HepG2 (cell line): ENCODE measurements around the gene MXI1. TPM values are rescaled to one million over a fixed set of nuclear protein-coding genes. Genes with fewer than 3 reads are reported as not detected.

Source experiments
- GATAD2A ChIP-seq: IDR thresholded peaks from 2 replicates; pipeline ENCODE4 v1.6.1; 2016
- HDAC1 ChIP-seq: sonication (generic); formaldehyde crosslinking; IDR thresholded peaks from 2 replicates; pipeline ENCODE4 v1.5.1; 2020; ENCODE audit warnings: mild to moderate bottlenecking, missing genetic modification reagents
- KAT7 ChIP-seq: IDR thresholded peaks from 2 replicates; pipeline ENCODE4 v1.6.1; 2018; ENCODE audit warnings: borderline replicate concordance, missing compliant biosample characterization
- KDM6A ChIP-seq: IDR thresholded peaks from 2 replicates; pipeline ENCODE4 v1.6.1; 2016; ENCODE audit warnings: low read depth
- NCOR1 ChIP-seq: fragments of 200-600 bp; sonication (generic); IDR thresholded peaks from 2 replicates; pipeline ENCODE4 v1.7.0; 2017; ENCODE audit warnings: antibody characterized with exemption, low read length, borderline replicate concordance
- NFIC ChIP-seq: IDR thresholded peaks from 2 replicates; pipeline ENCODE4 v1.6.1; 2012; ENCODE audit warnings: mild to moderate bottlenecking, low read length, inconsistent platforms
- NFKBIZ ChIP-seq: IDR thresholded peaks from 2 replicates; pipeline ENCODE4 v1.6.1; 2018; ENCODE audit warnings: missing genetic modification reagents, missing compliant biosample characterization
- RFXAP ChIP-seq: sonication (generic); formaldehyde crosslinking; IDR thresholded peaks from 2 replicates; pipeline ENCODE4 v1.4.0; 2020; ENCODE audit warnings: missing genetic modification reagents, borderline replicate concordance
- SALL2 ChIP-seq: sonication (generic); formaldehyde crosslinking; IDR thresholded peaks from 2 replicates; pipeline ENCODE4 v1.8.1; 2023; ENCODE audit warnings: mild to moderate bottlenecking, missing genetic modification reagents, inconsistent platforms
- TOPORS ChIP-seq: sonication (generic); formaldehyde crosslinking; IDR thresholded peaks from 2 replicates; pipeline ENCODE4 v1.8.0; 2023; ENCODE audit warnings: mild to moderate bottlenecking, missing genetic modification reagents
- ZNF547 ChIP-seq: sonication (generic); formaldehyde crosslinking; IDR thresholded peaks from 2 replicates; pipeline ENCODE4 v1.5.1; 2020; ENCODE audit warnings: mild to moderate bottlenecking, missing genetic modification reagents
- ZNF564 ChIP-seq: sonication (generic); formaldehyde crosslinking; IDR thresholded peaks from 2 replicates; pipeline ENCODE4 v1.8.1; 2023; ENCODE audit warnings: mild to moderate bottlenecking, missing genetic modification reagents
- ZNF569 ChIP-seq: sonication (generic); formaldehyde crosslinking; IDR thresholded peaks from 2 replicates; pipeline ENCODE4 v1.5.0; 2020; ENCODE audit warnings: mild to moderate bottlenecking, missing genetic modification reagents, moderate library complexity, borderline replicate concordance
- ZNF782 ChIP-seq: sonication (generic); formaldehyde crosslinking; IDR thresholded peaks from 2 replicates; pipeline ENCODE4 v1.4.0; 2020; ENCODE audit warnings: missing genetic modification reagents, mild to moderate bottlenecking, borderline replicate concordance
- polyA plus RNA-seq, 8 experiments: library from polyadenylated mRNA; depleted of rRNA in 3 of 8; stranded (reverse) in 7 of 8; unstranded in 1 of 8; fragments of >200 nt; fragmentation: Illumina TruSeq in 4 of 8; extraction: Trizol in 4 of 8; gene quantifications; 2 replicates each; pipeline versions ENCODE4 v1.2.1 to v1.2.3, GENCODE V29; 2011 to 2016; ENCODE audit warnings: low read depth in 4 of 8, missing spikeins in 1 of 8, mixed read lengths in 1 of 8; ENCODE audit not compliant: insufficient read depth in 1 of 8
- total RNA-seq, 5 experiments: library from RNA; depleted of rRNA; stranded (reverse); fragments of >200 nt; fragmentation: Illumina TruSeq; extraction: Trizol; gene quantifications; 2 replicates each; pipeline ENCODE4 v1.2.3, GENCODE V29; 2016; ENCODE audit warnings: low read depth in 1 of 5
- TF ChIP-seq, protein P1 (sequence below): conservative IDR thresholded peaks from 2 replicates; pipeline ENCODE4 v1.6.1; 2018; ENCODE audit warnings: missing genetic modification reagents
- TF ChIP-seq, protein P2 (sequence below): sonication (generic); formaldehyde crosslinking; IDR thresholded peaks from 2 replicates; pipeline ENCODE4 v1.5.0; 2020; ENCODE audit warnings: missing genetic modification reagents
- TF ChIP-seq, protein P3 (sequence below): sonication (generic); formaldehyde crosslinking; IDR thresholded peaks from 2 replicates; pipeline ENCODE4 v1.5.0; 2020; ENCODE audit warnings: missing genetic modification reagents
- TF ChIP-seq, protein P4 (sequence below): sonication (generic); formaldehyde crosslinking; IDR thresholded peaks from 2 replicates; pipeline ENCODE4 v1.9.0; 2021; ENCODE audit warnings: mild to moderate bottlenecking, missing genetic modification reagents
- TF ChIP-seq, protein P5 (sequence below): sonication (generic); formaldehyde crosslinking; IDR thresholded peaks from 2 replicates; pipeline ENCODE4 v1.8.0; 2022; ENCODE audit warnings: mild to moderate bottlenecking, missing genetic modification reagents, moderate library complexity

Gene MXI1
- total and polyA plus RNA-seq, 2 of the 13 experiments (the other 11 are each of a cell fraction or from before 2014, with no cell fraction given), result 6.6 to 22.0 TPM

DNA sequence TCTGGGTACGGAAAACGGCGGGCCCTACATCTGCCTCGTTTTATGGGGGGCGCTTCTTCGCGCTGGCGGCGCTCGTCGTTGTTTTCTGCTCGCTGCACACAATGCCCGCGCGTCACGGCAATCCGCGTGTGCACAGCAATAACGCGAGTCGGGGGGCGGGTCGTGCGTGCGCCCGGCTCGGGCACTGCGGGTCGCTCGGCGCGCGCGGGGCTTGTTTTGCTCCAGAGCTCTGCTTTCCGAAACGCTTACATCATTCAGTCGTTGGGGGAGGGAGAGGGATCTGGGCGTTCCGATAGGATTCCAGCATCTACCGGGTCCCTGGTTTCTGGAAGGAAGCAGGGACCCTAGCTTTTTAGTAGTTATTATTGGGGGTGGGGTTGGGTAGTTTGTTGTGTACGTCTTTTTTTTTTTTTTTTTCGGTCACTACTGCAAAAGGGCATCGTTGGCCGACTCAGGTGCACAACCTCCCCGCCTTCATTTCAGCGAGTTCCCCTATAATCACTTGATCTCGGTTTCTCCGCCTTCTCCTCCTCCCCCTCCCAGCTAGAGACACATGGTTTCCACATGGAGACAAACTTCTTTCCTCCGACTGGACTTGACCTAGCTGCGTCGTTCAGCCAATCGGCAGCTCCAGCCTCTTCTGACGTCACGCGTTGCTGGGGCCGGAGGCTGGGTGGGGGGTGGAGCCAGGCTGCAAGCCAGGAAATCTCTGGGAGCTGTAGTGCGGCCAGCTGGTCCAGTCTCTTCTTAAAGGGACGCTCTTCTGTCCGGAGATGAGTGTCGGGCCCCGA, 3.5 kb downstream of the MXI1 start (continued):
- TF ChIP-seq, protein P1, sequence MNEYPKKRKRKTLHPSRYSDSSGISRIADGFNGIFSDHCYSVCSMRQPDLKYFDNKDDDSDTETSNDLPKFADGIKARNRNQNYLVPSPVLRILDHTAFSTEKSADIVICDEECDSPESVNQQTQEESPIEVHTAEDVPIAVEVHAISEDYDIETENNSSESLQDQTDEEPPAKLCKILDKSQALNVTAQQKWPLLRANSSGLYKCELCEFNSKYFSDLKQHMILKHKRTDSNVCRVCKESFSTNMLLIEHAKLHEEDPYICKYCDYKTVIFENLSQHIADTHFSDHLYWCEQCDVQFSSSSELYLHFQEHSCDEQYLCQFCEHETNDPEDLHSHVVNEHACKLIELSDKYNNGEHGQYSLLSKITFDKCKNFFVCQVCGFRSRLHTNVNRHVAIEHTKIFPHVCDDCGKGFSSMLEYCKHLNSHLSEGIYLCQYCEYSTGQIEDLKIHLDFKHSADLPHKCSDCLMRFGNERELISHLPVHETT, result no peak
- TF ChIP-seq ZNF547 (CRISPR knock-in tag), result peak; percentile 45; the same call in 1 of the 2 replicates
- TF ChIP-seq, protein P2, sequence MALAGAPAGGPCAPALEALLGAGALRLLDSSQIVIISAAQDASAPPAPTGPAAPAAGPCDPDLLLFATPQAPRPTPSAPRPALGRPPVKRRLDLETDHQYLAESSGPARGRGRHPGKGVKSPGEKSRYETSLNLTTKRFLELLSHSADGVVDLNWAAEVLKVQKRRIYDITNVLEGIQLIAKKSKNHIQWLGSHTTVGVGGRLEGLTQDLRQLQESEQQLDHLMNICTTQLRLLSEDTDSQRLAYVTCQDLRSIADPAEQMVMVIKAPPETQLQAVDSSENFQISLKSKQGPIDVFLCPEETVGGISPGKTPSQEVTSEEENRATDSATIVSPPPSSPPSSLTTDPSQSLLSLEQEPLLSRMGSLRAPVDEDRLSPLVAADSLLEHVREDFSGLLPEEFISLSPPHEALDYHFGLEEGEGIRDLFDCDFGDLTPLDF (CRISPR knock-in tag), result no peak
- TF ChIP-seq SALL2 (CRISPR knock-in tag), result no peak
- no peak for TF ChIP-seq KAT7
- peak; percentile 100 for TF ChIP-seq RFXAP (CRISPR knock-in tag)
- TF ChIP-seq KDM6A (CRISPR knock-in tag), result no peak
- peak; percentile 36; the same call in 1 of the 2 replicates for TF ChIP-seq NCOR1
- no peak for TF ChIP-seq ZNF564
- TF ChIP-seq, protein P3, sequence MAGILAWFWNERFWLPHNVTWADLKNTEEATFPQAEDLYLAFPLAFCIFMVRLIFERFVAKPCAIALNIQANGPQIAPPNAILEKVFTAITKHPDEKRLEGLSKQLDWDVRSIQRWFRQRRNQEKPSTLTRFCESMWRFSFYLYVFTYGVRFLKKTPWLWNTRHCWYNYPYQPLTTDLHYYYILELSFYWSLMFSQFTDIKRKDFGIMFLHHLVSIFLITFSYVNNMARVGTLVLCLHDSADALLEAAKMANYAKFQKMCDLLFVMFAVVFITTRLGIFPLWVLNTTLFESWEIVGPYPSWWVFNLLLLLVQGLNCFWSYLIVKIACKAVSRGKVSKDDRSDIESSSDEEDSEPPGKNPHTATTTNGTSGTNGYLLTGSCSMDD (CRISPR knock-in tag), result no peak
- TF ChIP-seq GATAD2A (CRISPR knock-in tag), result peak; percentile 30; the same call in 1 of the 2 replicates
- TF ChIP-seq ZNF569 (CRISPR knock-in tag), result no peak
- TF ChIP-seq, protein P4, sequence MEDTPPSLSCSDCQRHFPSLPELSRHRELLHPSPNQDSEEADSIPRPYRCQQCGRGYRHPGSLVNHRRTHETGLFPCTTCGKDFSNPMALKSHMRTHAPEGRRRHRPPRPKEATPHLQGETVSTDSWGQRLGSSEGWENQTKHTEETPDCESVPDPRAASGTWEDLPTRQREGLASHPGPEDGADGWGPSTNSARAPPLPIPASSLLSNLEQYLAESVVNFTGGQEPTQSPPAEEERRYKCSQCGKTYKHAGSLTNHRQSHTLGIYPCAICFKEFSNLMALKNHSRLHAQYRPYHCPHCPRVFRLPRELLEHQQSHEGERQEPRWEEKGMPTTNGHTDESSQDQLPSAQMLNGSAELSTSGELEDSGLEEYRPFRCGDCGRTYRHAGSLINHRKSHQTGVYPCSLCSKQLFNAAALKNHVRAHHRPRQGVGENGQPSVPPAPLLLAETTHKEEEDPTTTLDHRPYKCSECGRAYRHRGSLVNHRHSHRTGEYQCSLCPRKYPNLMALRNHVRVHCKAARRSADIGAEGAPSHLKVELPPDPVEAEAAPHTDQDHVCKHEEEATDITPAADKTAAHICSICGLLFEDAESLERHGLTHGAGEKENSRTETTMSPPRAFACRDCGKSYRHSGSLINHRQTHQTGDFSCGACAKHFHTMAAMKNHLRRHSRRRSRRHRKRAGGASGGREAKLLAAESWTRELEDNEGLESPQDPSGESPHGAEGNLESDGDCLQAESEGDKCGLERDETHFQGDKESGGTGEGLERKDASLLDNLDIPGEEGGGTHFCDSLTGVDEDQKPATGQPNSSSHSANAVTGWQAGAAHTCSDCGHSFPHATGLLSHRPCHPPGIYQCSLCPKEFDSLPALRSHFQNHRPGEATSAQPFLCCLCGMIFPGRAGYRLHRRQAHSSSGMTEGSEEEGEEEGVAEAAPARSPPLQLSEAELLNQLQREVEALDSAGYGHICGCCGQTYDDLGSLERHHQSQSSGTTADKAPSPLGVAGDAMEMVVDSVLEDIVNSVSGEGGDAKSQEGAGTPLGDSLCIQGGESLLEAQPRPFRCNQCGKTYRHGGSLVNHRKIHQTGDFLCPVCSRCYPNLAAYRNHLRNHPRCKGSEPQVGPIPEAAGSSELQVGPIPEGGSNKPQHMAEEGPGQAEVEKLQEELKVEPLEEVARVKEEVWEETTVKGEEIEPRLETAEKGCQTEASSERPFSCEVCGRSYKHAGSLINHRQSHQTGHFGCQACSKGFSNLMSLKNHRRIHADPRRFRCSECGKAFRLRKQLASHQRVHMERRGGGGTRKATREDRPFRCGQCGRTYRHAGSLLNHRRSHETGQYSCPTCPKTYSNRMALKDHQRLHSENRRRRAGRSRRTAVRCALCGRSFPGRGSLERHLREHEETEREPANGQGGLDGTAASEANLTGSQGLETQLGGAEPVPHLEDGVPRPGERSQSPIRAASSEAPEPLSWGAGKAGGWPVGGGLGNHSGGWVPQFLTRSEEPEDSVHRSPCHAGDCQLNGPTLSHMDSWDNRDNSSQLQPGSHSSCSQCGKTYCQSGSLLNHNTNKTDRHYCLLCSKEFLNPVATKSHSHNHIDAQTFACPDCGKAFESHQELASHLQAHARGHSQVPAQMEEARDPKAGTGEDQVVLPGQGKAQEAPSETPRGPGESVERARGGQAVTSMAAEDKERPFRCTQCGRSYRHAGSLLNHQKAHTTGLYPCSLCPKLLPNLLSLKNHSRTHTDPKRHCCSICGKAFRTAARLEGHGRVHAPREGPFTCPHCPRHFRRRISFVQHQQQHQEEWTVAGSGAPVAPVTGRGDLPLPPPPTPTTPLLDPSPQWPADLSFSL (CRISPR knock-in tag), result no peak
- no peak for TF ChIP-seq NFKBIZ (CRISPR knock-in tag)
- no peak for TF ChIP-seq NFIC
- TF ChIP-seq, protein P5, sequence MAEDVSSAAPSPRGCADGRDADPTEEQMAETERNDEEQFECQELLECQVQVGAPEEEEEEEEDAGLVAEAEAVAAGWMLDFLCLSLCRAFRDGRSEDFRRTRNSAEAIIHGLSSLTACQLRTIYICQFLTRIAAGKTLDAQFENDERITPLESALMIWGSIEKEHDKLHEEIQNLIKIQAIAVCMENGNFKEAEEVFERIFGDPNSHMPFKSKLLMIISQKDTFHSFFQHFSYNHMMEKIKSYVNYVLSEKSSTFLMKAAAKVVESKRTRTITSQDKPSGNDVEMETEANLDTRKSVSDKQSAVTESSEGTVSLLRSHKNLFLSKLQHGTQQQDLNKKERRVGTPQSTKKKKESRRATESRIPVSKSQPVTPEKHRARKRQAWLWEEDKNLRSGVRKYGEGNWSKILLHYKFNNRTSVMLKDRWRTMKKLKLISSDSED, result no peak
- TF ChIP-seq ZNF782, result no peak
- TF ChIP-seq HDAC1 (CRISPR knock-in tag), result no peak
- 0 out of 2 replicates have a peak, but pooled peaks have one; percentile 51 for TF ChIP-seq TOPORS (CRISPR knock-in tag)
